ENCODE data around the gene EDC4. TPM values are rescaled to one million over a fixed set of nuclear protein-coding genes. Genes with fewer than 3 reads are reported as not detected.

The EDC4 gene
- total RNA-seq, 1 experiment from 2014 or later = 99.9 TPM

GRCh38 chr16:67885545-67885944, 12.7 kb downstream of the EDC4 start:
- H3K36me3 ChIP-seq (ENCODE audit: insufficient read depth, low read length, poor library complexity, severe bottlenecking) = peaks cover 38% of the 10 kb centered on the region
- peaks cover 11% of the 10 kb centered on the region for H3K4me1 ChIP-seq (ENCODE audit: insufficient read depth, low read length, poor library complexity, severe bottlenecking)
- BruUV-seq (replicated peaks) = no TSS peak
- H3K9me3 ChIP-seq (ENCODE audit: low read depth, low read length, poor library complexity, severe bottlenecking) = no peaks in the 10 kb centered on the region
- H3K27me3 ChIP-seq (replicated peaks; ENCODE audit: insufficient read depth, low read depth, low read length, poor library complexity) = no peaks in the 10 kb centered on the region
- POLR2A ChIA-PET (ENCODE audit: low non-redundant PET) = no interaction called here
- CTCF ChIA-PET = interaction anchor here (1.9 kb wide), 1 partner anchor 45 kb away, joined by 7 read pairs; the partner anchor contains the start of gene CTRL
- no peak overlapping the region for H3K27ac ChIP-seq (ENCODE audit: low read depth, low read length, poor library complexity, severe bottlenecking)
- no peak for TF ChIP-seq EZH2 (IDR thresholded peaks at IDR 0.05; ENCODE audit: borderline replicate concordance, low read depth, low read length, poor library complexity, severe bottlenecking)
- TF ChIP-seq CTCF (conservative IDR thresholded peaks at IDR 0.05; ENCODE audit: low read depth, low read length) = no peak
- DNase-seq (ENCODE audit: low spot score) = no peak
- no peak overlapping the region for H3K4me3 ChIP-seq (ENCODE audit: low read depth, low read length, poor library complexity, severe bottlenecking)
- intact Hi-C loops (cut with micrococcal nuclease; ENCODE audit: unreplicated experiment) = no loop called here

GRCh38 chr16:67885976-67886375, 13.1 kb downstream of the EDC4 start:
- Histone ChIP-seq H3K36me3 (ENCODE audit: insufficient read depth, low read length, poor library complexity, severe bottlenecking) (peaks cover 34% of the 10 kb centered on the region), H3K27ac (ENCODE audit: low read depth, low read length, poor library complexity, severe bottlenecking) (no peak overlapping the region), H3K27me3 (replicated peaks; ENCODE audit: insufficient read depth, low read depth, low read length, poor library complexity) (no peaks in the 10 kb centered on the region), H3K4me1 (ENCODE audit: insufficient read depth, low read length, poor library complexity, severe bottlenecking) (peaks cover 11% of the 10 kb centered on the region), H3K4me3 (ENCODE audit: low read depth, low read length, poor library complexity, severe bottlenecking) (no peak overlapping the region), H3K9me3 (ENCODE audit: low read depth, low read length, poor library complexity, severe bottlenecking) (no peaks in the 10 kb centered on the region)
- CTCF ChIA-PET = no interaction called here
- intact Hi-C loops (cut with micrococcal nuclease; ENCODE audit: unreplicated experiment) = no loop called here
- POLR2A ChIA-PET (ENCODE audit: low non-redundant PET) = no interaction called here
- no TSS peak for BruUV-seq (replicated peaks)
- no peak for DNase-seq (ENCODE audit: low spot score)
- TF ChIP-seq CTCF (conservative IDR thresholded peaks at IDR 0.05; ENCODE audit: low read depth, low read length) (no peak), EZH2 (IDR thresholded peaks at IDR 0.05; ENCODE audit: borderline replicate concordance, low read depth, low read length, poor library complexity, severe bottlenecking) (no peak)

- no TSS peak for BruUV-seq (replicated peaks)
- intact Hi-C loops (cut with micrococcal nuclease; ENCODE audit: unreplicated experiment) = no loop called here
- ChIA-PET CTCF (no interaction called here), POLR2A (ENCODE audit: low non-redundant PET) (no interaction called here)
- Histone ChIP-seq H3K9me3 (ENCODE audit: low read depth, low read length, poor library complexity, severe bottlenecking) (no peaks in the 10 kb centered on the region), H3K4me3 (ENCODE audit: low read depth, low read length, poor library complexity, severe bottlenecking) (no peak overlapping the region), H3K36me3 (ENCODE audit: insufficient read depth, low read length, poor library complexity, severe bottlenecking) (peaks cover 30% of the 10 kb centered on the region), H3K27ac (ENCODE audit: low read depth, low read length, poor library complexity, severe bottlenecking) (no peak overlapping the region), H3K27me3 (replicated peaks; ENCODE audit: insufficient read depth, low read depth, low read length, poor library complexity) (no peaks in the 10 kb centered on the region), H3K4me1 (ENCODE audit: insufficient read depth, low read length, poor library complexity, severe bottlenecking) (peaks cover 11% of the 10 kb centered on the region)
- TF ChIP-seq EZH2 (IDR thresholded peaks at IDR 0.05; ENCODE audit: borderline replicate concordance, low read depth, low read length, poor library complexity, severe bottlenecking) = no peak
- TF ChIP-seq CTCF (conservative IDR thresholded peaks at IDR 0.05; ENCODE audit: low read depth, low read length) = no peak
- no peak for DNase-seq (ENCODE audit: low spot score)
These were observed 13.5 kb downstream of the EDC4 start for GRCh38 chr16:67886387-67886786.

All from A673 (cell line).